ENCODE measurements around the gene ARMH3. TPM values are rescaled to one million over a fixed set of nuclear protein-coding genes. Genes with fewer than 3 reads are reported as not detected.

Gene ARMH3
- total and polyA plus RNA-seq, 3 experiments from 2014 or later = 23.1 to 25.7 (median 25.1) TPM

- peak overlapping the region in 2 of 8 donors; percentile 62 to 85 for H3K27ac Mint-ChIP-seq
- Histone ChIP-seq H3K36me3 (ENCODE audit: insufficient read depth, low read length) (no peaks in the 10 kb centered on the region), H3K4me3 (ENCODE audit: low read length) (no peak overlapping the region), H3K27ac (ENCODE audit: low read depth, low read length) (no peak overlapping the region), H3K4me1 (ENCODE audit: insufficient read depth, low read length) (no peaks in the 10 kb centered on the region), H3K9me3 (ENCODE audit: low read length) (no peaks in the 10 kb centered on the region), H3K27me3 (ENCODE audit: insufficient read depth, low read length, poor library complexity, severe bottlenecking) (no peaks in the 10 kb centered on the region)
- ChIA-PET POLR2A (no interaction called here), CTCF (interaction anchor here (1.1 to 2.4 kb wide), 3 partner anchors 14 to 32 kb away, joined by 4 to 13 read pairs (median 4); partner anchors contain the start of gene KCNIP2)
- H3K27me3 Mint-ChIP-seq = no peaks in the 10 kb centered on the region
- peak overlapping the region in 1 of 7 donors; percentile 68 for H3K4me3 Mint-ChIP-seq
- DNase-seq = no peak
- H3K36me3 Mint-ChIP-seq = peaks cover 15 to 31% (median 27%) of the 10 kb centered on the region in 3 donors
- peaks cover 8 to 20% (median 20%) of the 10 kb centered on the region in 3 donors for H3K4me1 Mint-ChIP-seq
- H3K9me3 Mint-ChIP-seq = peaks cover 8 to 13% (median 11%) of the 10 kb centered on the region in 5 donors
Observed at GRCh38 chr10:101857802-101858476, 198.0 kb downstream of the ARMH3 start.

- H3K4me3 ChIP-seq (ENCODE audit: low read length) = no peak overlapping the region
- no peaks in the 10 kb centered on the region for H3K27me3 ChIP-seq (ENCODE audit: insufficient read depth, low read length, poor library complexity, severe bottlenecking)
- Mint-ChIP-seq H3K4me1 (peaks cover 8 to 20% (median 20%) of the 10 kb centered on the region in 3 donors), H3K9me3 (peaks cover 8 to 13% (median 10%) of the 10 kb centered on the region in 5 donors), H3K4me3 (no peak overlapping the region), H3K36me3 (peaks cover 12 to 26% (median 24%) of the 10 kb centered on the region in 3 donors), H3K27ac (no peak overlapping the region), H3K27me3 (no peaks in the 10 kb centered on the region)
- ChIA-PET POLR2A (no interaction called here), CTCF (interaction anchor here (1.5 kb wide), 1 partner anchor 13 kb away, joined by 5 read pairs; the partner anchor contains the start of gene KCNIP2)
- H3K36me3 ChIP-seq (ENCODE audit: insufficient read depth, low read length) = no peaks in the 10 kb centered on the region
- no peak overlapping the region for H3K27ac ChIP-seq (ENCODE audit: low read depth, low read length)
- no peaks in the 10 kb centered on the region for H3K9me3 ChIP-seq (ENCODE audit: low read length)
- DNase-seq = no peak
- H3K4me1 ChIP-seq (ENCODE audit: insufficient read depth, low read length) = no peaks in the 10 kb centered on the region
Observed at GRCh38 chr10:101856626-101857025, 199.3 kb downstream of the ARMH3 start.

GRCh38 chr10:101851411-101852116 lies 204.4 kb downstream of the ARMH3 start:
- no peak overlapping the region for H3K4me3 ChIP-seq (ENCODE audit: low read length)
- H3K27me3 ChIP-seq (ENCODE audit: insufficient read depth, low read length, poor library complexity, severe bottlenecking) = no peaks in the 10 kb centered on the region
- CTCF ChIA-PET = interaction anchor here (0.8 to 1.8 kb wide), 2 partner anchors 11 to 14 kb away, joined by 3 to 14 read pairs; no protein-coding TSS in a partner anchor
- Mint-ChIP-seq H3K4me3 (no peak overlapping the region), H3K9me3 (no peaks in the 10 kb centered on the region), H3K4me1 (no peaks in the 10 kb centered on the region), H3K27me3 (peaks cover 0 to 1% of the 10 kb centered on the region in 2 donors), H3K27ac (peak overlapping the region in 1 of 8 donors; percentile 72), H3K36me3 (peaks cover 17 to 44% (median 22%) of the 10 kb centered on the region in 3 donors)
- no peaks in the 10 kb centered on the region for H3K36me3 ChIP-seq (ENCODE audit: insufficient read depth, low read length)
- H3K4me1 ChIP-seq (ENCODE audit: insufficient read depth, low read length) = no peaks in the 10 kb centered on the region
- DNase-seq = no peak
- no peaks in the 10 kb centered on the region for H3K9me3 ChIP-seq (ENCODE audit: low read length)
- POLR2A ChIA-PET = no interaction called here
- no peak overlapping the region for H3K27ac ChIP-seq (ENCODE audit: low read depth, low read length)

DNA sequence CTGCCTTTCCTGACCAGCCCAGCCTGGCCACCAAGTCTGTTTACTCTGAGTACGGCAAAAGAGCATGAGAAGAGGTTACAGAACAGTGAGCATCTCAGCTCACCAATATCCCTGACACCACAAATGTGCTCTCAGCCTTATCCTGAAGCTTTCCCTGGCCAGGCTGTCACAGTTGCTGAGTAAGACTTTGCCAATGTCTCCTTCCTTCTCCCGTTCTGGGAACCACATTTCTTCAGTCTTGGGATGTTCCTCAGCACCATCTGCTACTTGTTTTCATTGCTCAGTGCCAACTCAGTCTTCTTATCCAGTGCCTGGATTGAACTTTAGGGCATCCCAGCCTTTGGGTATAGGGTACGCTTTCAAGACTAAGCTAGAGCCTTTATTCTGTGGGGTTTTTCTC lies 205.2 kb downstream of the ARMH3 start:
- H3K9me3 Mint-ChIP-seq = no peaks in the 10 kb centered on the region
- H3K36me3 ChIP-seq (ENCODE audit: insufficient read depth, low read length) = no peaks in the 10 kb centered on the region
- peak overlapping the region in 1 of 8 donors; percentile 17 for H3K27ac Mint-ChIP-seq
- POLR2A ChIA-PET = no interaction called here
- peaks cover 22 to 51% (median 22%) of the 10 kb centered on the region in 3 donors for H3K36me3 Mint-ChIP-seq
- H3K27me3 ChIP-seq (ENCODE audit: insufficient read depth, low read length, poor library complexity, severe bottlenecking) = no peaks in the 10 kb centered on the region
- no peaks in the 10 kb centered on the region for H3K9me3 ChIP-seq (ENCODE audit: low read length)
- H3K27ac ChIP-seq (ENCODE audit: low read depth, low read length) = no peak overlapping the region
- no peaks in the 10 kb centered on the region for H3K4me1 ChIP-seq (ENCODE audit: insufficient read depth, low read length)
- no peak overlapping the region for H3K4me3 Mint-ChIP-seq
- H3K4me1 Mint-ChIP-seq = no peaks in the 10 kb centered on the region
- H3K27me3 Mint-ChIP-seq = peaks cover 0 to 1% of the 10 kb centered on the region in 2 donors
- CTCF ChIA-PET = interaction anchor here (0.8 to 1.8 kb wide), 2 partner anchors 10 to 13 kb away, joined by 3 to 14 read pairs; no protein-coding TSS in a partner anchor
- no peak for DNase-seq
- H3K4me3 ChIP-seq (ENCODE audit: low read length) = no peak overlapping the region

DNA sequence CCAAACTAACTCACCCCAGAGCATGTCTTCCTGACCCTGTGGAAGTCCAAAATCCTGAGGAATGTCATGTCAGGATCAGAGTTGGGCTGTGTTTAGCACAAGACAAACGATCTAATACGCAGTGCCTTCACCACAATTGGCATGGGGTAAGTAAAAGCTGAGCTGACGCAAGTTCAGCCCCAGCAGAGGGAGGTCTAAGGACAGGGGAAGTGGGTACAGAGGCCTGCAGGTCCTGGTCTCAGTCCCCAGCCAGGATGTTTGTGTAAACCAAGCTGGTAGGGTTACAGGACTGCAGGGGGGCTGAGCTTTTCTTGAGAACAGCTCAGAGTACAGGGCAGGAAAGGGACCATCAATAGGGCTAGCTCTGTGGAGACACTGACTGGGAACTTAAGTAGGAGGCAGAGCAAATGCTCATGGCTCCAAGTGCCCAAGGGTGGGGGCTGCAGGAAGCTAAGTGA lies 207.1 kb downstream of the ARMH3 start:
- ChIA-PET POLR2A (no interaction called here), CTCF (interaction anchor here (1.3 kb wide), 1 partner anchor 8 kb away, joined by 10 read pairs; no protein-coding TSS in a partner anchor)
- DNase-seq = no peak

GRCh38 chr10:101848408-101848807 lies 207.6 kb downstream of the ARMH3 start:
- Mint-ChIP-seq H3K27ac (no peak overlapping the region), H3K4me1 (peaks cover 7 to 16% (median 9%) of the 10 kb centered on the region in 3 donors), H3K4me3 (no peak overlapping the region), H3K9me3 (no peaks in the 10 kb centered on the region), H3K27me3 (peaks cover 0 to 4% of the 10 kb centered on the region in 2 donors), H3K36me3 (peaks cover 21 to 59% (median 22%) of the 10 kb centered on the region in 3 donors)
- POLR2A ChIA-PET = no interaction called here
- CTCF ChIA-PET = interaction anchor here (1.3 kb wide), 1 partner anchor 8 kb away, joined by 10 read pairs; no protein-coding TSS in a partner anchor
- H3K27me3 ChIP-seq (ENCODE audit: insufficient read depth, low read length, poor library complexity, severe bottlenecking) = no peaks in the 10 kb centered on the region
- H3K36me3 ChIP-seq (ENCODE audit: insufficient read depth, low read length) = no peaks in the 10 kb centered on the region
- H3K4me3 ChIP-seq (ENCODE audit: low read length) = no peak overlapping the region
- no peak overlapping the region for H3K27ac ChIP-seq (ENCODE audit: low read depth, low read length)
- no peak for DNase-seq
- peaks cover 9% of the 10 kb centered on the region for H3K4me1 ChIP-seq (ENCODE audit: insufficient read depth, low read length)
- no peaks in the 10 kb centered on the region for H3K9me3 ChIP-seq (ENCODE audit: low read length)

More for the DNA sequence above, 207.1 kb downstream of the ARMH3 start:
- H3K9me3 ChIP-seq (ENCODE audit: low read length) = no peaks in the 10 kb centered on the region
- peaks cover 6 to 12% (median 7%) of the 10 kb centered on the region in 3 donors for H3K4me1 Mint-ChIP-seq
- H3K27ac Mint-ChIP-seq = no peak overlapping the region
- H3K36me3 Mint-ChIP-seq = peaks cover 21 to 59% (median 22%) of the 10 kb centered on the region in 3 donors
- no peaks in the 10 kb centered on the region for H3K9me3 Mint-ChIP-seq
- peaks cover 8% of the 10 kb centered on the region for H3K4me1 ChIP-seq (ENCODE audit: insufficient read depth, low read length)
- no peaks in the 10 kb centered on the region for H3K27me3 ChIP-seq (ENCODE audit: insufficient read depth, low read length, poor library complexity, severe bottlenecking)
- peaks cover 0 to 4% of the 10 kb centered on the region in 2 donors for H3K27me3 Mint-ChIP-seq
- H3K27ac ChIP-seq (ENCODE audit: low read depth, low read length) = no peak overlapping the region
- H3K4me3 Mint-ChIP-seq = no peak overlapping the region
- H3K4me3 ChIP-seq (ENCODE audit: low read length) = no peak overlapping the region
- no peaks in the 10 kb centered on the region for H3K36me3 ChIP-seq (ENCODE audit: insufficient read depth, low read length)

GRCh38 chr10:101845893-101846292 lies 210.1 kb downstream of the ARMH3 start:
- H3K9me3 ChIP-seq (ENCODE audit: low read length) = no peaks in the 10 kb centered on the region
- H3K27me3 ChIP-seq (ENCODE audit: insufficient read depth, low read length, poor library complexity, severe bottlenecking) = no peaks in the 10 kb centered on the region
- no peak overlapping the region for H3K27ac Mint-ChIP-seq
- H3K27ac ChIP-seq (ENCODE audit: low read depth, low read length) = no peak overlapping the region
- H3K4me1 Mint-ChIP-seq = peaks cover 25 to 40% (median 30%) of the 10 kb centered on the region in 3 donors
- CTCF ChIA-PET = interaction anchor here (0.7 kb wide), 1 partner anchor 10 kb away, joined by 5 read pairs; no protein-coding TSS in a partner anchor
- POLR2A ChIA-PET = interaction anchor here (0.8 kb wide), 1 partner anchor 15 kb away, joined by 3 read pairs; no protein-coding TSS in a partner anchor
- peaks cover 27% of the 10 kb centered on the region for H3K4me1 ChIP-seq (ENCODE audit: insufficient read depth, low read length)
- peaks cover 0 to 7% of the 10 kb centered on the region in 2 donors for H3K27me3 Mint-ChIP-seq
- no peaks in the 10 kb centered on the region for H3K9me3 Mint-ChIP-seq
- H3K4me3 ChIP-seq (ENCODE audit: low read length) = no peak overlapping the region
- H3K4me3 Mint-ChIP-seq = no peak overlapping the region
- no peak for DNase-seq
- H3K36me3 ChIP-seq (ENCODE audit: insufficient read depth, low read length) = no peaks in the 10 kb centered on the region
- peaks cover 16 to 48% (median 16%) of the 10 kb centered on the region in 3 donors for H3K36me3 Mint-ChIP-seq

Measured in CD8-positive, alpha-beta memory T cell (primary cell).